ENCODE data around the gene CDH13.

CDH13 gene

DNA sequence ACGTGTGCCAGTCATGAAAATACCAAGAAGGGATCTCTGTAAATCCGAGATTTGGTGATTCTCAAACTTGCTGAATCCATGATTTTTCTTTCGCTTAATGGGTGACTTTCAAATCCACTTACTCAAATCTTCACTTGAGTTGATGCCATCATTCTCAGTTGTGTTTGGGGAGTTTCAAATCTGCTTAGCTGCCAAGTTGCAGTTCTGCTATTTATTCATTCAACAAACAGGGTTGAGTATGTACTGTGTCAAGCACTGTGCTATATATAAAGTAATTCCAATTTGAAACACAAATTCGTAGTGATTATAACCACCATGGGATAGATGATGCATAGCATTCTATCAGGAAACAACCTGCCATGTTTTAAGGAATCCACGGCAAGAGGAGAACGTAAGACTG, 394.3 kb downstream of the CDH13 start:
- no peak overlapping the region for H3K27ac ChIP-seq

DNA sequence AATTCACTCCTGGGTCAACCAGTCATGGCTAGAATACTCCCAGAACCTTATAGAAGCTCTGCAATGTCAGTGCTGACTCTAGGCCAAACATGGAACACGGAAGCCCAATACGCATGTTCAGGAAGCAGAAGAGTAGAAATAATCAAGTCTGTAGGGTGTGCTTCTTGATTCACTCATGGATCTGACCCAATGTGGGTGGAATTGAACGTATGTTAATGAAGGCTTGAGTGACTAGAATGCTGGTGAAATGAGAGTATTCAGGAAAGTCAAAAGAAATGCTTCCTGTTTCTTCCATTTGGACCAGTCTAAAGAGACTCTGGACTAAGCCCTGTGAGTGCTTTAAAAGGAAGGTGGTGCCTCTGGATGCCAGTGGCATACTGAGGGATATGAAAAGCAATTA, 395.0 kb downstream of the CDH13 start:
- TF ChIP-seq ZFX (IDR thresholded peaks at IDR 0.05): no peak
- TF ChIP-seq, protein P1, sequence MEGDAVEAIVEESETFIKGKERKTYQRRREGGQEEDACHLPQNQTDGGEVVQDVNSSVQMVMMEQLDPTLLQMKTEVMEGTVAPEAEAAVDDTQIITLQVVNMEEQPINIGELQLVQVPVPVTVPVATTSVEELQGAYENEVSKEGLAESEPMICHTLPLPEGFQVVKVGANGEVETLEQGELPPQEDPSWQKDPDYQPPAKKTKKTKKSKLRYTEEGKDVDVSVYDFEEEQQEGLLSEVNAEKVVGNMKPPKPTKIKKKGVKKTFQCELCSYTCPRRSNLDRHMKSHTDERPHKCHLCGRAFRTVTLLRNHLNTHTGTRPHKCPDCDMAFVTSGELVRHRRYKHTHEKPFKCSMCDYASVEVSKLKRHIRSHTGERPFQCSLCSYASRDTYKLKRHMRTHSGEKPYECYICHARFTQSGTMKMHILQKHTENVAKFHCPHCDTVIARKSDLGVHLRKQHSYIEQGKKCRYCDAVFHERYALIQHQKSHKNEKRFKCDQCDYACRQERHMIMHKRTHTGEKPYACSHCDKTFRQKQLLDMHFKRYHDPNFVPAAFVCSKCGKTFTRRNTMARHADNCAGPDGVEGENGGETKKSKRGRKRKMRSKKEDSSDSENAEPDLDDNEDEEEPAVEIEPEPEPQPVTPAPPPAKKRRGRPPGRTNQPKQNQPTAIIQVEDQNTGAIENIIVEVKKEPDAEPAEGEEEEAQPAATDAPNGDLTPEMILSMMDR (conservative IDR thresholded peaks at IDR 0.05): no peak
- H3K27ac ChIP-seq: no peak overlapping the region

More for the DNA sequence above, 394.3 kb downstream of the CDH13 start:
- TF ChIP-seq, protein P1 (conservative IDR thresholded peaks at IDR 0.05): no peak
- no peak for TF ChIP-seq ZFX (IDR thresholded peaks at IDR 0.05)

DNA sequence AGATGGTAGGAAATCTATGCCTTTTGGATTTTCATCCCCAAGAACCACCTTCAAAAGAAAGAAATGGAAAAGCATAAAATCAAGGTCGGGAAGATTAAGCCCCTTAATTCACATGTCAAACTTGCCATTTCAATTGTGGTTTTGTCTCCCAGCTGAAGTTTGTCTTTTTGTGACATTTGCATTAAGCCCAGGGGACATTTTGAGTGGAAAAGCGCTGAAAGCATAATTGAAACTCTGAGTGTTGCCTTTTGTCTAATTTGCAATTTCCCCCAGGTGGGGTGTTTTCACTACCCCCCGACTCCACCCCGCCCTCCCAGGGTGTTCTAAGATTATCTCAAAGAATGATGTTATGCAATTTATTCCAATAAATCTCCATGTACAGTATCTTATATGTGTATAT, 396.2 kb downstream of the CDH13 start:
- TF ChIP-seq, protein P1 (conservative IDR thresholded peaks at IDR 0.05): no peak
- TF ChIP-seq ZFX (IDR thresholded peaks at IDR 0.05): no peak
- H3K27ac ChIP-seq: no peak overlapping the region

DNA sequence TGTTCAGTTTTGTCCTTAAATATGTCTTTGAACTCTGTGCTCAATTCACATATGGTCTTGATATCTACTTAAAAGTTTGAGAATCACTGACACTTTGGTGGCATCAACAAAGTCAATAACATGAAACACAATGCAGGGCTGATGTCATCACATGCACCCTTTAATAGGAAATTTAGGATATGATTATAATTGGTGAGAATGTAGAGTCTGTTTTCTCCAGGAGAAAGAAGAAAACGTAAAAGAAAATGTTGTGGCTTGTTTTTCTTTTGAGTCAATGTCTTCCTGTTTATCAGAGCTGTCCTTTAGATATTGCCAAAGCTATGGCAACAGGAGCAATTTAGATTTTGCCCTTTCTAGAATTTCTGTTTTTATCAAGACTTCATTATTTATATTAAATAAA, 396.9 kb downstream of the CDH13 start:
- no peak for TF ChIP-seq ZFX (IDR thresholded peaks at IDR 0.05)
- TF ChIP-seq, protein P1 (conservative IDR thresholded peaks at IDR 0.05): no peak
- no peak overlapping the region for H3K27ac ChIP-seq

DNA sequence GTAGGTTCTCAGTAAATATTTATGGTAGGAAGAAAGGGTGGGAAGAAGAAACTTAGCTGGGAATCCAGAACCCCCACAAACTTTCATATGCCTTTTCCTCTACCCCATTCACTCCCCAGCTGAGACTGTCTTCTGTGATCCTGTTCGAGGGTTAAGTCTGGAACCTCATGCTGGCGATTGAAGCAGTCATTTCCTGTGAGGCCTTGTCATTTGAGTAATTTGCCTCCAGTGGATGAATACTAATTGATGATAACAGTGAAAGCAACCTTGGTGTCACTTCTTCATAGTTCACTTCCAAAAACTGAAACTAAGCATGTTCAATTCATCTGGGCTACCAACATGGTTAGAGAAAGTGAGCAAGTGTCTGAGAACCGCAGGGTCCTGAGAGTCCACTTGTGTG, 401.2 kb downstream of the CDH13 start:
- TF ChIP-seq, protein P1 (conservative IDR thresholded peaks at IDR 0.05): no peak
- no peak for TF ChIP-seq ZFX (IDR thresholded peaks at IDR 0.05)
- no peak overlapping the region for H3K27ac ChIP-seq

DNA sequence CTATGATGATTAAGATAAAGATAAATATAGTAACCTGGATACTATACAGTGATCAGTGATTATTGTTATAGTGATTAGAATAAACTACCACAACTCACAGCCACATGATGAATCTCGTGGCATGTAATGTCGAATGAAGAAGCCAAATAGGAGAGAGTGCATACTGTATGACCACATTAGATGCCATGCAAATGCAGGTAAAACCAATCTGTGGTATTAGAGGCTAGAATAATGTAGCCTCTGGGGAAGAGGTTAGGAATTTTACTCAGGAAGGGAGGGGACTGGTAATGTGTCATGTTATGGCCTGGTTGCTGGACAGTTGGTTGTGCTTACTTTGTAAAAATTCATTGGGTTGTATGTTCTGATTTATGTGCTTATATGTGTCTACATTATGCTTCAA, 402.7 kb downstream of the CDH13 start:
- no peak overlapping the region for H3K27ac ChIP-seq

DNA sequence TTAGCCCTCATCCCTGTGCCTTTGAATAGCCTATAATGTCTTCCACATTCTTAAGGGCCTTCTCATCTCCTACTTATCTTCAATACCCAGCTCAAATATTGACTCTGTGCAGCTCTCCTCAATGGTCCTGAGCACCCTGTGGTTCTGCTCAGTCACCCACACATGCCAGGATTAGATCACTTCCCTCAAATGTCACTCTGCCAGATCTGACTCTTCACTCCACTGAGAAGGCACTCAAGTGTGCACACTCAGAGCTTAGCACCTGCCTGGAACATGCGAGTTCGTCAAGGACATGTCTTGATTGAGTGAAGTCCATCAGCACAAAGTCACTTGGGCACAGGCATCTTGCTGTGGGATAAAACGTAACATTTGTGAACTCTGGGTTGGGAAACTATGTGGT, 404.8 kb downstream of the CDH13 start:
- TF ChIP-seq, protein P1 (conservative IDR thresholded peaks at IDR 0.05): no peak
- no peak for TF ChIP-seq ZFX (IDR thresholded peaks at IDR 0.05)

More for the DNA sequence above, 402.7 kb downstream of the CDH13 start:
- TF ChIP-seq, protein P1 (conservative IDR thresholded peaks at IDR 0.05): no peak
- TF ChIP-seq ZFX (IDR thresholded peaks at IDR 0.05): no peak

More for the DNA sequence above, 404.8 kb downstream of the CDH13 start:
- H3K27ac ChIP-seq: no peak overlapping the region
